NCI-H446 treated with DMSO at 0.1 percent for 48 hours (cell line): Measurements from ENCODE around the gene AUTS2.
"Not testable (repeated sequence)": the region's sequence is repeated elsewhere in the genome, so short reads cannot be mapped to it uniquely, and the experiment has no call there.

Source experiments
- DNase-seq: peaks from one replicate; lab custom pipeline; 2025; lab: John Stamatoyannopoulos, UW

AUTS2 gene

DNA sequence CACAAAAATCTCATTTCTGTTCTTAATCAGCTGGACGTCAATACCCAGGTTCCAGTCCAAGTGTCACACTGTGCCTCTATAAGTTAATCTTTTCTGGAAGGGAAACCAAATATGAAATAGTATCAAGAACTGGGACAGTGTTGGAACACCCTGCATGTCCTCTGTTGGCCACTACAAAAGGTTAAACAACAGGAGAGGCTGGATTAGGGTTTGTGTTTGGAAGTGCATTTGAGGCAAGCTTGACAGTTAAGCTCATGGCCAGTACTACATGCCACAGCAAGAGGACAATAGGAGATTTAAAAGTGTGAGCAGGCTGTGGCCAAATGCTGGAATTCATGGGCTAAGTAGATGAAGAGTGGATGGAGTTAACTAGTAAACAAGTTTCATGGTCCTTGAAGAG, 751.5 kb downstream of the AUTS2 start:
- DNase-seq, result no peak

DNA sequence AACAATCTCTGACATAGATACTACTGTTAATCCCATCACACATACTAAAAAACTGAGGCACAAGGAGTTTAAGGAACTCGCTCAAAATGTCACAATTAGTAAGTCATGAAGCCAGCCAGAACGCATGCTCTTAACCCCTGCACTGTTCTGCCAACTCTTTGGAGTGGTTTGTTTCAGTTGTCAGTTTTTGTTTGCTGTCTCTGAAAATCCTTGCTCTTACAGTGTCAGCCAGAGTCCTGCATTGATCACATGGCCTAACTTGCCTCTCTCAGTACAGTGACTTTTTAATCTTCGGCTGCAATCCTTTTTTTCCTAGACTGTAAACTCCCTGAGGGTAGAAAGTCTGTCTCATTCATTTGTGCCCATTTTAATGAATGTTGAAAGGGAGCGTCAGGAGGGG, 753.8 kb downstream of the AUTS2 start:
- no peak for DNase-seq

DNA sequence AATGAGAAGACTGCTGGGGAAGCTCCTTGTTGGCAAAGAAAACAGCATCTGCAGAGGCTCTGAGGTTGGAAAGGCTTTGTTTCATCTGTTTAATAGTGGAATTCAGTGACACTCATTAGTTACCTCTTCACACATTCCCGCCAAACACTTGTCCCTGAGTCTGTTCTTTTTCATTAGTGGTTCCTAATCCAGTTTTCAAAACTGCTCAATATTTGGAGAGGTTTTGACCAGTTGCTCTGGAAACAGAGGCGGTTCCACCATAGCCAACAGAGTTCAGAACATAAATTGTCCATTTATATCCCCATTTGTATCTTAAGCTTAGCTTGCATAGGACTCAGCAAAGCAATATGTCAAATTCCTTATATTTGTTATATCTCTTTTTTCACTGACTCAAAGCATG, 754.6 kb downstream of the AUTS2 start:
- DNase-seq, result no peak

DNA sequence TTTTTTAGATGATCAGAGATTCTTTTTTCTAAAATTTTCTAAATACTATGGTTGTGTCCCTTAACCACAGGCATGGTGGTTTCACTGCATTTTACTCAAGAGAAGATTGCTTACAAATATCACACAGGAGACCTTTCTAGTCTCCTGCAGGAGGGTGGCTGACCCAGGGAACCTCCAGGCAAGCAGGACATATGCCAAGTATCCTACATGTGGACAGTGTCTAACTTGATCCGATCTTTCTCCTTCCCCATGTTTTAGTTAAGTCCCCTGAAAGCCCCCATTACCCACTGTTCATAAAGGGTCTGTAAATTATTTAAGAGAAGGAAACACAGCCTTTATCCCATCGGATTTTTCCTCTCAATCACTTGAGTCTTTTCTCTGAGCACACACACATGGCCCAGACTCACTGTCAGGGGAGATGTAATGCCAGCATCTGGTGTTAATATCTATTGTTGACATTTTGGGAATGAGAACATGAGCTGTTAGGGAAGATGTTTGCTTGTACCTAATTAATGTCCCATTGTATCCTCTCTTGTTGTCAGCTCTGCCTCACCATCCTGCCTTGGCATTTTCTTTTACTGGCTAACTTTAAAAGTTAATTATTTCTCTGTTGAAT, 755.2 kb downstream of the AUTS2 start:
- peak; percentile 28 for DNase-seq

DNA sequence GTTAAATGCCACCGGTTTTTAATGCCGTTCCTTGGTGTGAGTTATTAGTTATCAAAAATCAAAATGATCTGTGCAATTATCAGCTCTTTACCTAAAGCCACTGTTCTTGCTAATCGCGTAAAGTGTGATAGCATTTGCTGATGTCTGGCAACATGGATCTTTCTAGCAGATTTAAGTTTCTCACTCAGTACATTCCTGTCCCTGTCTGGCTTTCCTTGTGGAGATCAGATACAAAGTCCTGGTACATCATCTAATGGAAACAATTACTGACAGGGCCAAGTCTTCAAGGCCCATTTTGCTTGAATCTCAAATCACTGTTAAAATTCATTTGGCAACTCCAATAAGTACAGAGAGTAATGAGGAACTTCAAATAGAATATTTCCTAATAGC, 755.7 kb downstream of the AUTS2 start:
- DNase-seq, result no peak

DNA sequence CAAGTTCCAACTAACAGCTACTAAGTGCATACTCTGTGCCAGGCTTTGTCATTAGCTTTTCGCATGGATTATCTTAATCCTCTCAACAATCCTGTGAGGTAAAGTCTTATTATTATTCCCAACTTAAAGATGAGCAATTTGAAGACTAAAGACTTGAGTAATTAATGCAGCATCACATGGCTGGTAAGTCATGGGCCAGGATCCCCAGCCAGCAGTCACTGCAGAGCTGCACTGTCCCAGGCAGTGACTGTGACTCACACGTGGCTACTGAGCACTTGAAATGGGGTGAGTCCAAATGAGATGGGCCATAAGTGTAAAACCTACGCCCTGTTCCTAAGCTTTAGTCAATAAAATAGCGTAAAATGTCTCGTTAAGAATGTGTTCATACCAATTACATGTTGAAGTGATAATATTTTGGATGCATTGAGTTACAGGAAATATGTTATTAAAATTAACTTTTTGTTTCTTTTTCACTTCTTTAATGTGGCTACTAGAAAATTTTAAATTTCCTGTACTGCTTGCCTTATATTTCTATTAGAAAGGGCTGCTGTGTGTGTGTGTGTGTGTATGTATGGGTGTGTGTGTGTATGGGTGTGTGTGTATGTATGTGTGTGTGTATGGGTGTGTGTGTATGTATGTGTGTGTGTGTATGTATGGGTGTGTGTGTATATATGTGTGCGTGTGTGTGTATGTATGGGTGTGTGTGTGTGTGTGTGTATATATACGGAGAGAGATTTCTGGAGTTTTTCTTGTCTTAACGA, 756.3 kb downstream of the AUTS2 start:
- DNase-seq, result peak; percentile 29

DNA sequence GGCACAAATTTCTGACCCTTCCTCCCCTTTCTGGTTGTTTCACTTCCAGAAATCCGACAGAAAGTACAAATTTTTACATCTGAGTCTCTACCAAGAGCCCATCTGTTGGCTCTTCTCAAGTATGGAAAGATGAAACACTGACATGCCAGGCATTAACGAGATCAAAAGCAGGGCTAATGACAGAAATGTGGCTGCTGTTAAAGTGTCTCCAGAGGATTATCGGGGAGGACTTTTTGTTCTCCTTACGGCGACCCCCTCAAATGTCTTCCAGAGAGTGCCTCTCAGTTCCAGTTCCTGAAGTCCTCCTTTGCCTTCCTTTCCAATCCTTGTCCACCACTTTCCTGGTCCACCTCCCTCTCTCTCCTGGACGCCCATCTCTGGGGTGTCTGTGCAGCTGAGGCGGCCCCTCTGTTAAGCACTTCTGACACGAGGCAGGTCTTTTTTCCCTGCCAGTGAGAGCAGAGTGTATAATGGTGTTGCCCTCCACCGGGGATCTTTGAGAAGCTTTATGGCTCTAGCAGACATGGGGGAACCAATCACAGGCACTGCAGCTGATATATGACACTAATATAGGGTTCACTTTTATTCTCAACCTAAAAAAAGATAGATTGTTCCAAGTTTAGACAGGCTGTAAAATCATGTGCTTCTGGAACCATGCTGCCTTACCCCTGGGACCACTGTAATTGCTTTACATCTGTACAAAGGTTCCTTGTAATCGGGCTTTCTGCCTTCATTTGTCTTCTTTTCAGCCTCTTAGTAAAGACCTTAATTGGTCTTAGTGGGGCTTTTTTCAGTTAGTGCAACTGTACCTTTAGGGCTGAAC, 757.1 kb downstream of the AUTS2 start:
- peak; percentile 52 for DNase-seq

DNA sequence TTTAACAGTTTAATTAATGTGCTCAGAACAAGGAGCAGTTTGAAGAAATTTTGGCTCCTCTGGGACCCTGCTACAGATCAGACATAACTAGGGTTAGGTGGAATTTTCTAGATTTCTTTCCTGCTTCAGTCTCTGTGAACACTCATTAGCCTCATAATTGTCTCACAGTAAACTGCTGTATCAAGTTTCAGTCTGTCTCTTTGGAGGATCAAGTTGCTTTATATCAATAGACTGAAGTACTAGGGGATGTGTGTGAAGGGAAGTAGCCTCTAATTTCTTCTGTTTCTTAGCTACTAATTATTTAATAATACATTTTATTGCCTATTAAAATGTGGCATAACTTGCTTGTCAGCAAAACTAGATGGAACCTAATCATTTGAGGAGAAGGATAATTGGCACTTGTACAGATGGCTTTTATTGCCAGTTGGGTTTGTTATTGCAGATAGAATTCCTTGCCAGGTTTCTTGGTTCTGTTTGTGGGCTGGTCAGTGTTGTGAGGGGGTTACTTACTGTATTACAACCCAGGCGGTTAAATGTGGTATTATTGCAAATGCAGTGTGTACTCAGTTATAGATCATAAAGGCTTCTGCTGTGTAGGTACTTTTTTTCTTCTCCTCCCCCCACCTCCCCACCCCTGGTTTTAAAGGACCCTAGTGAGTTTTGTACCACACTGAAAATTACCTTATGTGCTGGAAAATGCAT, 758.0 kb downstream of the AUTS2 start:
- peak; percentile 86 for DNase-seq

DNA sequence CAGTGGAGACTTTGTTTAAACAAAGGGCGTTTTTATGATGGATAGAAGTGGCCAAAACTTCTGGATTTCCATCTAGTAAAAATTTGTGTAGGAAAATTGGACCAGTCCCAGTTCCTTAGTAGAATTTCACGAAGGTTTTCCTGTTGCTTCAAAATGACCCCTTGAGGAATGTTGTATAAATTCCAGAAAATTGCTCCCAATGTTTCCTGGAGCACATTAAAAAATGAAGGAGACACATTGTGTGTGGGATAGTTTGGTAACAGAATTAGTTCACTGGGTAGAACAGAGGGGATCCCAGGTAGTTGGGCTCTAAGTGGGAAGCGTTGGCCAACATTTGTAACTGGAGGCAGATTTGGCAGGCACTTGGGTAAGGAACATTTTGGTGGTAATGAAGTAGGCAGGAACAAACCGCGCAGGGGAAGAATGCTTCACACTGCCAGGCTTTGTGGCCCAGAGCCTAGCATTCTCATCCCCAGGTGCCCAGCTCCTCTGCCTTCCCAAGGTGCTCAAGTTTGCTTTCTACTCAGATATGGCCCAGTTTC, 758.6 kb downstream of the AUTS2 start:
- DNase-seq, result peak; percentile 66

DNA sequence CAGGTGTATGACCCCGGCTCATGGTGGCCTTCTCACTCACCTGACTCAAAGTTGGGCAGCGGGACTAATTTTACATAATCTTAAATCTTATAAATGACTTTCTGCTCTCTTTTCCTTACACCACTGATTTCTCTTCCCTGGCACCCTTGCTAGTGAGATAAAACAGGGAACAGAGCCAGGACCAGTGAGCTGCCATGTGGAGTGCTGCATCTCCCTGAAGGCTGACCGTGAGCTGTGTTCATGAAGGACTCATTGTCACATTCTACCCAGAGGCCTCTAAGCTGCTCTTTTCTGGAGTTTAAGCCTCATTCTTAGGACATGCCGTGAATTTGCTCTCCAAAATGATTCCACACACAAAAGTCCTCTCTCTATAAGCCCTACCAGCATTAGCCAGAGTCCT, 762.3 kb downstream of the AUTS2 start:
- DNase-seq, result no peak

DNA sequence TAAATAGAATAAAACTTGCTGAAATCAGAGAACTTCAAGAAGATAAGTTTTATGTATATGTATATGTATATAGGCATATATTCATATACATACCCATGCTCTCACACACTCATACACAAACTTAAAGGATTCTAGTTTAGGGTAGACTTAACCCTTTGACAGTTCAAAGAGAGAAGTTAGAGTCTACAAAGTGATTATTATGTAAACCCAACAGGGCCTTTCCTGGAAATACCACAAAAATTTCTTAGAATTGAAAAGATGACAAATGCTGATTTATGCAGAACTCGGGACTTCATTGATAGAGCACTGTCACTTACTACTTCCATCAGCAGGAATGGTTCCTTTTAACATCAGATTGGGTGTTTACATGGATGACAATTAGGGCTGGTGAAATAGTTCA, 763.5 kb downstream of the AUTS2 start:
- DNase-seq, result no peak

DNA sequence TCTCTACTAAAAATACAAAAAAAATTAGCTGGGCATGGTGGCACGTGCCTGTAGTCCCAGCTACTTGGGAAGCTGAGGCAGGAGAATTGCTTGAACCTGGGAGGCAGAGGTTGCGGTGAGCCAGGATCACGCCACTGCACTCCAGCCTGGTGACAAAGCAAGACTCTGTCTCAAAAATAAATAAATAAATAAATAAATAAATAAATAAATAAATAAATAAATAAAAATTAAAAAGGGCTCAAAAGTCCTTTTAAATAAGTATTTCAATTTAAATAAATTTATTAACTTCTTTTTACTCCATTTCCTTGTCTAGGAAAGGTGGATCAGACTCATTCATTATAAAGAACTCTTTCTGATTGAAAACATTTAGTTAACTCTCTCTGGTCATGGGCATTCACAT, 766.1 kb downstream of the AUTS2 start:
- not testable (repeated sequence) for DNase-seq

DNA sequence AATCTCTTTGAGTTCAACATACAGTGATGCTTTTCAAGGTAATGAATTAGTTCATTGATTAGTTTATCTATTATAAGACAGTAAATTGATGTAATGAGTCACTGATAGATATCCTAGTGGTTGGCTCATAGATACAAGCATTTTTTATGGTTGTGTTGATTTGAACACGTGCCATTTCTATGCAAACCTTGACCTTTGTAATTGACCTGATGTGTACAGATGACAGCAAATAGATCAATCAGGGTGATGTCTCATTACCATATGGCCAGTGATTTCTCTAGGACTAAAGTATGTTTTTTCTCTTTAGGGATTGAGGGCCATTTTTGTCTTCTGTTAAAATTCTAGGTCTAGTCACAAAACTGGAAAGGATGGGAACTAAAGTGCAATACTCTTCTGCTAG, 773.4 kb downstream of the AUTS2 start:
- no peak for DNase-seq

DNA sequence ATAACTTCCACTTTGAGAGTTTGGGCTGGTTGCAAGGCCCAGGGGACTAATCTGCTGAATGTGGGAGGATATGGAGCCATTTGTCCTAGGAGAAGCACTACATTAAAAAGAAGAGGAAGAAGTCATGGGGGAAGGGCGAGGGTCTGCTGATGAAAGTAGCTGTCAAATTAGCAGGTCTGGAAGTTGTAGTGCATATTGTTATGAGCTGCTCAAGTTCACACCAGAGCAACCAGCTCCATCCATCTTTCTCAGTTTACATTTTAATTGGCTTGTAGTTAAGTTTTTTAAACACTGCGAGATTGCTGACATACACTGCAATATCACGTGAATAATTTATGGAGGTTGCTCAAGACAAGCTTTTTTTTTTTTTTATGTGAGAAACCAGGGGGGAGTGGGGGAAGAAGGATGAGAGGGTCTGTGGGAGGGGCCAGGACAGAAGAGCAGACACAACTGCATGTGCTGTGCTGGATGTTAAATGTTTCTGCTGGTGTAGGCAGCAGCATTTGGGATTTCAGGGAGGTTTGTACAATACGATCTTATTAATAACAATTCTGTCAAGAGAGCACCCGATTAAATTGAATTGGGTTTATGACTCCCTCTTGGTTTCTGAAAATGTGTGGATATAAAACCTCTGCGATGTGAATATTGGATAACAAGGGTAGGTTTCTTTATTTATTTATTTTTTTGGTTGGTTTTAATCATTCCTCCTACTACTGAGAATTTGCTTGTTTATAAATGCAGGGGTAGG, 774.7 kb downstream of the AUTS2 start:
- no peak for DNase-seq

DNA sequence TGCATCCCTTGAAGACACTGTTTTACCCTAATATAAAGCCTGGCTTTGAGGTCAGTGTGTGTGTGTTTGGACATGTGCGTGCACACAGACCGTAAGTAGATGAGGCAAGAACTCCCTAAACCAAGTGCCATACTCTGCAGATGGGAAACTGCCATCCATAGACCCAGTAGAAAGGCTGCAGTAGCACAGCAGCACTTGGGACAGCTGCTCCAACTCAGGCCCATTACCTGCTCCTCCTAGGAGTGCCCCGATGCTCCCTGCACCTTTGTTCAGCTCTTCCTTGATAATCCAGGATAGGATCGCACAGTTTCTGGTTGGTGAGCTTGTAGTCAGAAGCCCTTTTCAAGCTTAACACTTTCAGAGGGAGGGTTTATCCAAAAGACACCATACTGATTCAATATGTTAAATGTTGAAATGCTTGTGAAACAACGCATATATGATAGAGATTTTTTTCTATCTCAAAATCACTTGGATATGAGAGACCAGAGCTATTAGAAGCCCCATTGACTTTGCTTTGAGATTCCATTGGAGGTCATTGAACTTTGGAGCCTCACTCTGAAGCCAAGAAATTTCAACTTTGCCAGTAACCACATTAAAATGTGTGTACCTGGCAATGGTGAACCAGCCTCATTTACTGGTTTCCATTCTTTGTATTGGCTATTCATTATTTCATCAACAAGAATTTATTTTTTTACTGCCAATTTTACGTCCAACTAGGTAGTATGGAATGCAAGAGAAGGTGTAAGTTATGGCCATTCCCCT, 776.7 kb downstream of the AUTS2 start:
- no peak for DNase-seq

DNA sequence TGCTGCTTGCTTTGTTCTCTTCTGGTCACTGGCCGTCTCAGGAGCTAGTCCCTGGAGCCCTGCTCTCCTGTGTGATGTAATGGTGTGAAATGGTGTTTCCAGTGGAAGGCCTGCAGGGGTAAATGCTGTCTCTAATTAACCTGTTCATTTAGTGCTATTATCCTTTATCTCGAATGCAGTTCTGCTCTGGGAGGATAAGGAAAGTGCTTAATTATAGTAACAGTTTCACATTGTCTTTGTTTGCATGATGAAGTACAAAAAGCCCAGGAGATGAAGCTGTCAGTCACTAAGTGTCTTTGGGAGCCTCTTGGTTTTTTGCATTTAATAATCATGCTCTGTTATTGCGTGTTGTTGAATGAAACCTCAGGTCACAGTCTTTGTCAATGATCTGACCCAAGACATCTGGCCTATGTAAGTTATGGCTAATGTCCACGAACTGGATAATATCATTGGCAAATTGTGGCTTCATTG, 778.3 kb downstream of the AUTS2 start:
- DNase-seq, result no peak

DNA sequence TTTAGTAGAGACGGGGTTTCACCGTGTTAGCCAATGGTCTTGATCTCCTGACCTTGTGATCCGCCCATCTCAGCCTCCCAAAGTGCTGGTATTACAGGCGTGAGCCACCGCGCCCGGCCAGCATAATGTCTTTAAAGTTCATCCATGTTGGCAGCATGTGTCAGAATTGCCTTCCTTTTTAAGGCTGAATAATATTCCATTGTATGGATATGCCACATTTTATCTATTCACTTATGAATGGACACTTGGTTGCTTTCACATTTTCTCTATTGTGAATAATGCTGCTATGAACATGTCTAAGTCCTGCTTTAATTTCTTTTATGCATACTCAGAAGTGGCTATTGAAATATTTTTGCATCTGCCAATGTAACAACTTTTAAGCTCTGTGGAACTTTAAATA, 779.7 kb downstream of the AUTS2 start:
- DNase-seq, result no peak

DNA sequence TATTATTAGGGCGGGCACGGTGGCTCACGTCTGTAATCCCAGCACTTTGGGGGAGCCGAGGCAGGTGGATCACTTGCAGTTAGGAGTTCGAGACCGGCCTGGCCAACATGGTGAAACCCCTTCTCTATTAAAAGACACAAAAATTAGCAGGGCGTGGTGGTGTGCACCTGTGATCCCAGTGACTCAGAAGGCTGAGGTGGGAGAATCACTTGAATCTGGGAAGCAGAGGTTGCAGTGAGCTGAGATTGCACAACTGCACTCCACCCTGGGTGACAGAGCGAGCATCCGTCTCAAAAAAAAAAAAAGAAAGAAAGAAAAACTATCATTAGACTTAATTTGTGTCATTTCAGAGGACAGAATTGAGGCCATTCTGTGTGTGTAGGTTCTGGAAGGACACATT, 780.9 kb downstream of the AUTS2 start:
- no peak for DNase-seq

DNA sequence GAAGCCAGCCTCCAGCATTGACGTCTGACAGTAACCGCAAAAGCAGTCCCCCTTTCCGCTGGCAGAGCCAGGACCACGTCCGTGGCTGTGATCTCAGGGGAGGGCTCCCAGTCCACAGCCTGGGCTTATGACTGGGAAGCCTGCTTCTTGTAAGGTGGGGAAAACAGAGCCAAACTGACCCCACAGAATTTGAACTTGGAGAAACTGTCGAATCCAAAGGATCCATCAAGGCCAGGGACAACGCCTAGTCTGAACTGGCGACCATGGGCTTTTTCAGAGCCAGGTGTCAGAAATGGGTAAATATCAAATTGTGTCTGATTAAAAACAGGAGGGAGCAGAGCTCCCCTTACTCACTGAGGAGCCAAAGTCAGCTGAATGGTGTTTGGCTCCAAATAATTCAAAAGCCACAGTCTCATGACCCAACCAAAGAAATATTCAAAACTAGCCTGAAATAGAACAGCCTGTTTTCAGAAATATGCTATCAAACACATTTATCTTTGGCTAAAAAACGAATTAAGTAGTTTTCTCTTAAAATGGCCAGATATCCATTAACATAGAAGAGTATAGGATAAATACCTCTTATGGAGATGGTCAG, 782.2 kb downstream of the AUTS2 start:
- DNase-seq, result no peak
